ENCODE results near the gene GRIP1.

The GRIP1 gene

GRCh38 chr12:66456612-66457011 lies 222.3 kb downstream of the GRIP1 start:
- DNase-seq (no peak), ATAC-seq (ENCODE audit: insufficient read depth, low read depth) (no peak)
- Histone ChIP-seq H3K36me3 (ENCODE audit: insufficient read depth, low read length) (no peaks in the 10 kb centered on the region), H3K9me3 (ENCODE audit: insufficient read depth, low read length, severe bottlenecking) (no peaks in the 10 kb centered on the region), H3K27ac (ENCODE audit: low read length) (no peak overlapping the region), H3K4me3 (ENCODE audit: low read depth in 1 of 2, low read length in 2 of 2) (no peak overlapping the region), H3K79me2 (ENCODE audit: insufficient read depth, low read length) (no peaks in the 10 kb centered on the region), H3K4me1 (ENCODE audit: insufficient read depth, low read length) (no peaks in the 10 kb centered on the region), H4K20me1 (ENCODE audit: insufficient read depth, low read length) (no peaks in the 10 kb centered on the region), H3K27me3 (ENCODE audit: insufficient read depth, low read length, poor library complexity) (no peaks in the 10 kb centered on the region), H3K4me2 (ENCODE audit: insufficient read depth, low read length) (no peak overlapping the region), H2AFZ (ENCODE audit: low read depth, low read length) (no peak overlapping the region), H3K9ac (ENCODE audit: low read depth, low read length) (no peak overlapping the region)
- TF ChIP-seq CTCF (IDR thresholded peaks at IDR 0.05; ENCODE audit: borderline replicate concordance, extremely low read depth, low read length, poor library complexity, severe bottlenecking) (no peak), EZH2 (IDR thresholded peaks at IDR 0.05; ENCODE audit: borderline replicate concordance, low read depth, low read length, severe bottlenecking) (no peak)

- Histone ChIP-seq H3K27ac (ENCODE audit: low read length) (no peak overlapping the region), H3K9ac (ENCODE audit: low read depth, low read length) (no peak overlapping the region), H3K9me3 (ENCODE audit: insufficient read depth, low read length, severe bottlenecking) (no peaks in the 10 kb centered on the region), H3K4me2 (ENCODE audit: insufficient read depth, low read length) (no peak overlapping the region), H3K4me1 (ENCODE audit: insufficient read depth, low read length) (no peaks in the 10 kb centered on the region), H3K27me3 (ENCODE audit: insufficient read depth, low read length, poor library complexity) (no peaks in the 10 kb centered on the region), H3K36me3 (ENCODE audit: insufficient read depth, low read length) (no peaks in the 10 kb centered on the region), H4K20me1 (ENCODE audit: insufficient read depth, low read length) (no peaks in the 10 kb centered on the region), H2AFZ (ENCODE audit: low read depth, low read length) (no peak overlapping the region), H3K79me2 (ENCODE audit: insufficient read depth, low read length) (no peaks in the 10 kb centered on the region), H3K4me3 (ENCODE audit: low read depth in 1 of 2, low read length in 2 of 2) (no peak overlapping the region)
- no peak for ATAC-seq (ENCODE audit: insufficient read depth, low read depth)
- TF ChIP-seq CTCF (IDR thresholded peaks at IDR 0.05; ENCODE audit: borderline replicate concordance, extremely low read depth, low read length, poor library complexity, severe bottlenecking), result no peak
- no peak for TF ChIP-seq EZH2 (IDR thresholded peaks at IDR 0.05; ENCODE audit: borderline replicate concordance, low read depth, low read length, severe bottlenecking)
- DNase-seq, result no peak
These were observed 225.0 kb downstream of the GRIP1 start for GRCh38 chr12:66453844-66454243.

GRCh38 chr12:66453120-66453519 lies 225.8 kb downstream of the GRIP1 start:
- Histone ChIP-seq H3K27ac (ENCODE audit: low read length) (no peak overlapping the region), H3K27me3 (ENCODE audit: insufficient read depth, low read length, poor library complexity) (no peaks in the 10 kb centered on the region), H4K20me1 (ENCODE audit: insufficient read depth, low read length) (no peaks in the 10 kb centered on the region), H3K4me1 (ENCODE audit: insufficient read depth, low read length) (no peaks in the 10 kb centered on the region), H3K9ac (ENCODE audit: low read depth, low read length) (no peak overlapping the region), H3K36me3 (ENCODE audit: insufficient read depth, low read length) (no peaks in the 10 kb centered on the region), H3K79me2 (ENCODE audit: insufficient read depth, low read length) (no peaks in the 10 kb centered on the region), H3K9me3 (ENCODE audit: insufficient read depth, low read length, severe bottlenecking) (no peaks in the 10 kb centered on the region), H3K4me3 (ENCODE audit: low read depth in 1 of 2, low read length in 2 of 2) (no peak overlapping the region), H3K4me2 (ENCODE audit: insufficient read depth, low read length) (no peak overlapping the region), H2AFZ (ENCODE audit: low read depth, low read length) (no peak overlapping the region)
- TF ChIP-seq CTCF (IDR thresholded peaks at IDR 0.05; ENCODE audit: borderline replicate concordance, extremely low read depth, low read length, poor library complexity, severe bottlenecking), result no peak
- no peak for TF ChIP-seq EZH2 (IDR thresholded peaks at IDR 0.05; ENCODE audit: borderline replicate concordance, low read depth, low read length, severe bottlenecking)
- DNase-seq, result no peak
- no peak for ATAC-seq (ENCODE audit: insufficient read depth, low read depth)

GRCh38 chr12:66449531-66449930 lies 229.3 kb downstream of the GRIP1 start:
- no peak overlapping the region for H3K9ac ChIP-seq (ENCODE audit: low read depth, low read length)
- ATAC-seq (ENCODE audit: insufficient read depth, low read depth) (no peak), DNase-seq (no peak)
- TF ChIP-seq CTCF (IDR thresholded peaks at IDR 0.05; ENCODE audit: borderline replicate concordance, extremely low read depth, low read length, poor library complexity, severe bottlenecking) (no peak), EZH2 (IDR thresholded peaks at IDR 0.05; ENCODE audit: borderline replicate concordance, low read depth, low read length, severe bottlenecking) (no peak)
- no peak overlapping the region for H3K4me2 ChIP-seq (ENCODE audit: insufficient read depth, low read length)
- H3K4me3 ChIP-seq (ENCODE audit: low read depth in 1 of 2, low read length in 2 of 2), result no peak overlapping the region
- no peak overlapping the region for H2AFZ ChIP-seq (ENCODE audit: low read depth, low read length)
- no peaks in the 10 kb centered on the region for H4K20me1 ChIP-seq (ENCODE audit: insufficient read depth, low read length)
- H3K79me2 ChIP-seq (ENCODE audit: insufficient read depth, low read length), result no peaks in the 10 kb centered on the region
- no peaks in the 10 kb centered on the region for H3K36me3 ChIP-seq (ENCODE audit: insufficient read depth, low read length)
- H3K27me3 ChIP-seq (ENCODE audit: insufficient read depth, low read length, poor library complexity), result no peaks in the 10 kb centered on the region
- H3K4me1 ChIP-seq (ENCODE audit: insufficient read depth, low read length), result no peaks in the 10 kb centered on the region
- H3K27ac ChIP-seq (ENCODE audit: low read length), result no peak overlapping the region
- H3K9me3 ChIP-seq (ENCODE audit: insufficient read depth, low read length, severe bottlenecking), result no peaks in the 10 kb centered on the region

Measured in DND-41 (cell line).